ENCODE results near the gene AGAP6.
"Not testable (repeated sequence)": the region's sequence is repeated elsewhere in the genome, so short reads cannot be mapped to it uniquely, and the experiment has no call there.

The AGAP6 gene

DNA sequence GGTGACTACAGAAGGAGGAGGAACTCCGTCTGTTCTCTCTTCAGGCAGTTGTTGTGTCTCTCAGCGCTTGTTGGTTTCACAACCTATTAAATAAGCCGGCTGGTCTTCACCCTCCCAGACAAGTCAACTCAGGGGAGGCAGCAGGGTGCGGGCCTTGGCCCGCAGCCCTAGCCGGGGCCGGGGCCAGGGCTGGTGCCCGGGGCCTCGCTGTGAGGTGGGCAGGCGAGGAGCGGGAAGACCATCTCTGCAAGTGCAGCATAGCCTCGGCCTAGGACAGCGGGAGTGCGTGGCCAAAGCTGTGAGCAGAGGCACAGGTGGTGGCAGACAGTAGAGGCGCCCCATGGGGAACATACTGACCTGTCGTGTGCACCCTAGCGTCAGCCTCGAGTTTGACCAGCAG lies at the start of gene AGAP6:
Gene AGAP6 (plus strand): TSS at position 31 of the 400 bp plus-strand sequence. CDS start 310 bp downstream, at position 341.
- in situ Hi-C loops (cut with HindIII; ENCODE audit: low sequenced_read_pairs), result not testable (repeated sequence)

DNA sequence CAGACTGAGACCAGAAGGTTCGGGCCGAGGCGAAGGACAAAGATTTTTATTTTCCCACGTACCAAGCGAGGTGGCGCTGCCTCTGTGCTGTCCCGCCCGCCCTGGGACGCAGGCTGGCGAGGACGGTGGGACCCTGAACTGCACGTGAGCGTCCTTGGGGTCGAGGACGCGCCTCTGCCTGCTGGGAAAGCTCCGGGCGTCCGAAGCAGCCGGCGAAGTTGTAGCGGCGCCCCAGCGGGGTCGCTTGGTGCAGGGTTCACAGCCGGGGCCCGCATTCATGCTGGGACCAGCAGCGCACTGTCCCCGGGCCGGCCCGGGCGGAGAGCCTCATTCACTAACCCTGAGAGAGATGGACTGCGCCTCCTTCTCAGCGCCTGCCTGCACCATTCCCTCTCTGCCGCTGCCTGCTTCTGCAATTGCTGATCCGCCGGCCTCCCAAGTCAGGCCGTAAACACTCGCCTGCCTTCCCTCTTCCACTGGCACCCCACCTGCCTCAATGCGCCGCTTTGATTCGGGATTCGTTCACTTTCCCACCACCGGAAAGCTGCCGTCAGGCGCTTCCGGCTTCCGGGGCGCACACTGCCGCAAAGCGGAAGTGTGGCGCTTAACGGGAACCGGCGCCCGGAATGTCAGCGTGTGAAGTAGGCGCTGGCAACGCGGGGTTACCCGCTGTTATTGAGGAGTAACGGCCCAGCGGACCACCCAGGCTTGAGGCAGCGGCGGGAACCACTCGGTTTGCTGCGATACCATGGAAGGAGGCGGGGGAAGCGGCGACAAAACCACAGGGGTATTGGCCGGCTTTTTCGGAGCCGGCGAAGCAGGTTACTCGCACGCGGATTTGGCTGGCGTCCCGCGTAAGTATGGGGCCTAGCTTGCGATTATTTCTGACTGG lies 46.5 kb upstream of the AGAP6 start, which contains the start of the genes PARG and TIMM23B:
Gene PARG (minus strand): TSS at position 581 of the 892 bp plus-strand sequence. CDS start 302 bp downstream, at position 279.
Gene TIMM23B (plus strand): TSS at position 607 of the 892 bp plus-strand sequence. CDS start 142 bp downstream, at position 749.
- in situ Hi-C loops (cut with HindIII; ENCODE audit: low sequenced_read_pairs), result not testable (repeated sequence)

DNA sequence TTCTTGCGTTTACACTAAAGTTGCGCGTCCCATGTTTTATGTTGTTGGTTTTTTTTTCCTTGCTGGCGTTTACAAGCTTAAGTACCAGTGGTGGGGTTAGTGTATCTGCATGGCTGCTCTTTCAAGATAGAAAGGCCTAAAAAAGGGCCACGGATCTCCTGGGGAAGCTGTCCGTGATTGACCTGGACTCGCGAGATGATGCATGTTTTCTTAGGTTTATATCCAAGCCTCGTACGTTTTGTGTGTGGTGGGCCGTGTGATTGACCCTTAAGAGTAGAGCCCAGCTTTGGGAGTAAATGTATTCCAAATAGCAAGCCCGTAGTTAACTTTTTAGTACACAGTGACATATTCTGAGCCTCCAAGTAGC lies 45.9 kb upstream of the AGAP6 start:
- in situ Hi-C loops (cut with HindIII; ENCODE audit: low sequenced_read_pairs), result not testable (repeated sequence)

DNA sequence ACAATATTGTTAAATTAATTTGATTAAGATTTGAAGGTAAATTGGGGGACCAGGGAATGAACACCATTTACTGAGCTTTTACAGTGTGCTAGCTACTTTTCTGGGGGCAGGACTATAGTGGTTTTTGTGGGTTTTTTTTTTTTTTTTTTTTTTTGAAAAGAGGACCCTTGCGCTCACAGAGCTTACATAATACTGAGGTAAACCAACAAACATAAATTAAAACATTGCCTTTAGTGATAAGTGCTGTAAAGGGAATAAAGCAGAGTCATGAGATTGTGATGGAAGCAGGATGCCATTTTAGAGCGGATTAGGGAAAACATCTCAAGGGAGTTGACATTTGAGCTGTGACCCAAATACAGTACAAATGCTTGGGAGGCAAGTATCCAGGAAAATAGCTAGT lies 44.6 kb upstream of the AGAP6 start:
- in situ Hi-C loops (cut with HindIII; ENCODE audit: low sequenced_read_pairs), result not testable (repeated sequence)

DNA sequence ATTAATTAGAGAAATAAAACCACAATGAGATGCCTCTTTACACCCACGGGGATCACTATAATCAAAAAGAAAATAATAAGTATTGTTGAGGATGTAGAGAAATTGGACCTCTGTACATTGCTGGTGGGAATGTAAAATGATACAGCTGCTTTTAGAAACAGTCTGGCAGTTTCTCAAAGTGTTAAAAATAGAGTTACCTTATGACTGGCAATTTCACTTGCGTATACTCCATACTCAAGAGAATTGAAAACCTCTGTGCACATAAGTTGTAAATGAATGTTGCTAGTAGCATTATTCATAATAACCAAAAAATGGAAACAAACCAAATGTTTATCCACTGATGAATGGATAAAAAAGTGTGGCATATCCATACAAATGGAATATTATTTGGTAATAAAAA lies 40.1 kb upstream of the AGAP6 start:
- in situ Hi-C loops (cut with HindIII; ENCODE audit: low sequenced_read_pairs), result not testable (repeated sequence)

DNA sequence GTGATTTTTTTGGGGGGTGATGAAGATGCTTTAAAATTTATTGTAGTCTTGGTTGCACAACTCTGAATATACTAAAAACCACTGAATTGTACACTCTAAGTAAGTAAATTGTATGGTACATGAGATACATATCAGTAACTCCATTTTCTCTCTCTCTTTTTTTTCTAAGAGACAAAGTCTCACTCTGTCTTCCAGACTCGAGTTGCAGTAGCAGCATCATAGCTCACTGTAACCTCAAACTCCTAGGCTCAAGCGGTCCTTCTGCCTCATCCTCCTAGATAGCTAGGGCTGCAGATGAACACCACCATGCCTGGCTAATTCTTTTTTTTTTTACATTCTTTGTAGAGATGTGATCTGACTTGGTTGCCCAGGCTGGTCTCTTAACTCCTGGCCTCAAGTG lies 39.5 kb upstream of the AGAP6 start:
- in situ Hi-C loops (cut with HindIII; ENCODE audit: low sequenced_read_pairs), result not testable (repeated sequence)

DNA sequence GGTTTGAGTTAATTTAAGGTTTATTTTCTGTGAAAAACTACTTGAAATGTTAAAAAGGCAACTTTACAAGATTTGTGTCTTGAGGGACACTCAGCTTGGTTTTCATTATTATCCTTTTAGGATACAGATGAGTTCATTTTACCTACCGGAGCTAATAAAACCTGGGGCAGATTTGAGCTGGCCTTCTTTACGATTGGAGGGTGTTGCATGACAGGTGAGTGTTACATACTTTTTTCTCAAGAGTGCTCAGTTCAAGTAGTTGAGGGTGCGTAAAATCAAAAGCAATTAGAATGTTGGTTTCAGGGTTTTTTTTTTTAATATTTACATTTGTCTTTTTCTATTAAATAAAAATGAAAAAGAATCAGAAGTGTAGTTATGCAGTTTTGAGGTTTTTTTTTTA lies 36.2 kb upstream of the AGAP6 start:
- in situ Hi-C loops (cut with HindIII; ENCODE audit: low sequenced_read_pairs), result not testable (repeated sequence)

DNA sequence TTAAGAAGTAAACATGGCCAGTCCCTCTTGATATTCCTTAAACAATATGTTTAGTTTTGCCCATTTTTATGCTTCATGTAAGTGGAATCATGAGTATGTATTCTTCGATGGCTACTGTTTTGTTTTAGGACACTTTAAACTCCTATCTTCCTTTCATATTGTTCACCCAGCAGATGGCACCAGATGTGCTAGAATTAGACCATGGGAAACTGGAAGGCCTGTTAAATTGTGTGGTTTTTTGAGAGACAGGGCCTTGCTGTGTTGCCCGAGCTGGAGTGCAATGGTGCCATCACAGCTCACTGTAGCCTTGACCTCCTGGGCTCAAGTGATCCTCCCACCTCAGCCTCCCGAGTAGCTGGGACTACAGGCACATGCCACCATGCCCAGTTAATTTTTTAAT lies 35.1 kb upstream of the AGAP6 start:
- in situ Hi-C loops (cut with HindIII; ENCODE audit: low sequenced_read_pairs), result not testable (repeated sequence)

DNA sequence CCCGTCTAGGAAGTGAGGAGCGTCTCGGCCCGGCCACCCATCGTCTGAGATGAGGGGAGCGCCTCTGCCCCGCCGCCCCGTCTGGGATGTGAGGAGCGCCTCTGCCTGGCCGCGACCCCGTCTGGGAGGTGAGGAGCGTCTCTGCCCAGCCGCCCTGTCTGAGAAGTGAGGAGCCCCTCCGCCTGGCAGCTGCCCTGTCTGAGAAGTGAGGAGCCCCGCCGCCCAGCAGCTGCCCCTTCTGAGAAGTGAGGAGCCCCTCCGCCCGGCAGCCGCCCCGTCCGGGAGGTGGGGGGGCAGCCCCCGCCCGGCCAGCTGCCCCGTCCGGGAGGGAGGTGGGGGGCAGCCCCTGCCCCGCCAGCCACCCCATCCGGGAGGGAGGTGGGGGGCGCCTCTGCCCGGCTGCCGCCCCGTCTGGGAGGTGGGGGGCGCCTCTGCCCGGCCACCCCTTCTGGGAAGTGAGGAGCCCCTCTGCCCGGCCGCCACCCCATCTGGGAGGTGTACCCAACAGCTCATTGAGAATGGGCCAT lies 17.8 kb upstream of the AGAP6 start:
- in situ Hi-C loops (cut with HindIII; ENCODE audit: low sequenced_read_pairs), result not testable (repeated sequence)

DNA sequence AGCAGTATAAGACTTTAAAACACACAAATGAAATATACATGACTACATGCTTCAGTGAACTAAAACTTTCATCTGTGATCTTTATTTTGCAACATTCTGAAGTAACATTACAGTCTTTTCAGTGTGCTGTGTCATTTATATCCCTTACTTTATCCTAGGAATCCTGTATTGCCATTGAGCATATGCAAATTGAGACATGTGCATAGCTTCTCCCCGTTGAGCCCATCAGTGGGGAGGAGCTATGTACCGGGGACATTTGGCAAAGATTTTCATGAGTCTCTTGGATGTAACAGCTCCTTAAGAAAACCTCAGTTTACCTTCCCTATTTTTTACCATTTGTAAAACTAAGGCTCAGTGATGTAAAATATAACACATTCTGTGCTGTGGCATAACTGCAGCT lies 16.7 kb upstream of the AGAP6 start:
- in situ Hi-C loops (cut with HindIII; ENCODE audit: low sequenced_read_pairs), result not testable (repeated sequence)

DNA sequence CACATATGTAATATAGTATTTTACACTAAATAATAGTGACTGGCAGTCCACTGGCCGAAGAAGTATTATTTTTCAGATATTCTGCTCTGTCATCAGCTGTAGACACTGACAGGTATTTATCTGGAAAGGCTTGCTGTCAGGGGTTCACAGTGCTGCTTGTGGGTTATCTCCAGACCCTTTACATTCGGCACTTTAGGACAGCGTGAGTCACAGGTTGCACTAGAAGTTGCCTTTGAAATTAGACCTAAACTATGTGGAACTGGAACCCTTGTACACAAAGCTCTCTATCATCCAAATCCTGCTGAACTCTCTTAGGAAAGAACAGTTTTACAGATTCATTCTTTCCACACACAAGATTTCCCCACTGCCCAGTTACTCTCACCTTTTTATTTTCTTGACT lies 16.1 kb upstream of the AGAP6 start:
- in situ Hi-C loops (cut with HindIII; ENCODE audit: low sequenced_read_pairs), result not testable (repeated sequence)

DNA sequence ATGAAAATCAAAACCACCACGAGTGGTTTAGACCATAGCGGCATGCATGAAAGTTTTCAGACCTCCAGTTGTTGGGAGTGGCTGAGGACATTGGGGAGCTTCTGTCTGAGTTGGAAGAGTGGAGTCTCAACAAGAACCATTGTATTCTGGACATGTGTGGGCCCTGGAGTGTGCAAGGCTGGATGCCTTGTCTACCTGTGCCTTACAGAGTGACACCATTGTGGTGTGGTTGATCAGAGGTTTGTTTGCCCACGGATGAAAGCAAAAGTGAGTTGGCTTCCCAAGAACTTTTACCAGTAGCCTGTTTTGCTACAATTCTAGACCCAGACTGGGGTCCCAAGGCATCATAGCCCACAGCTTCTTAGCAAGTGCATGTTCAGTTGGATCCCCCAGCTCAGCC lies 10.4 kb upstream of the AGAP6 start:
- in situ Hi-C loops (cut with HindIII; ENCODE audit: low sequenced_read_pairs), result not testable (repeated sequence)

DNA sequence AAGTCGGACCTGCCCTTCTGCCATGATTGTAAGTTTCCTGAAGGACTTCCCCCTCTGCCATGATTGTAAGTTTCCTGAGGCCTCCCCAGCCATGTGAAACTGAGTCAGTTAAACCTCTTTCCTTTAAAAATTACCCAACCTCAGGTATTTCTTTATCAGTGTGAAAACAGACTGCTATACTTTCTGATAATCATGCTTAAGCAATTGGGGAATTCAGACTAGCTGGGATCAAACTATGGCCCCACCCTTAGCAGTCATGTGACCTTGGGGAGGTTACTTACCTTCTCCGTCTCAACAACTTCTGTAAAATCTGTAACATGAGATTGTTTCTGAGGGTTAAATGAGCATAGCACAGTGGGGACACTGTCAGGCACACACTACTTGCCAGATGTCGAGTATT lies 999 bp upstream of the AGAP6 start:
- in situ Hi-C loops (cut with HindIII; ENCODE audit: low sequenced_read_pairs), result not testable (repeated sequence)

DNA sequence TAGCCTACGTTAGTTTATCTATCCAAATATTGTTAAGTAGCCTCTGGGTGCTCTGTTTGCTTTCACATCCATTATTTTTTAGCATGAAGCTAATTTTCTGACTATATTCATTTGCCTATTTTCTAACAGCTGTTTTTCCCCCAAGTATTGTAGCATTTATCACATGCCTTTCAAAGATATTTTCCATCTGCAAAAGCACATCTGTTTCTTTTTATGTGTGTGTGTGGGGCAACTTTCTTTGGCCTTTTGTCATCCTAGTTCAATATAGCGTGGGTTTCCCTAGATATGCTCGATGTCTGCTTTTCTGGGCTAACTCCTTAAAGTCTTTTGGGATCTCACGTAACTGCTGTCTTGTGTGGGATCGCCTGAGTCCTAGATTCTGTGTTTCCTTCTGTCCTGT lies 7.1 kb downstream of the AGAP6 start:
- in situ Hi-C loops (cut with HindIII; ENCODE audit: low sequenced_read_pairs), result not testable (repeated sequence)

DNA sequence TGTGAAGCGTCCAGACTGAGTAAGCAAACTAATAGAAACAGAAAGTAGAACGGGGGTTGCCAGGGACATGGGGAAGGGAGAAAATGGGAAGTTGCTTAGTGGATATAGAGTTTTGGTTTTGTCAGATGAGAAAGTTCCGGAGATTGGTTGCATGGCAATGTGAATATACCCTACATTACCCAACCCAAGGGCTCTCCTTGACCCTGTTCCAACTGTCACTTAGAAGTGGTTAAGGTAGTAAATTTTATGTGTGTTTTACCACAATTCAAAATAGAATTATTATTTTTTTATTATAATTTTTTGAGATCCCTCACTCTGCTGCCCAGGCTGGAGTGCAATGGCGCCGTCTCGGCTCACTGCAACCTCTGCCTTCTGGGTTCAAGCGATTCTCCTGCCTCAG lies 25.8 kb downstream of the AGAP6 start:
- in situ Hi-C loops (cut with HindIII; ENCODE audit: low sequenced_read_pairs), result not testable (repeated sequence)

DNA sequence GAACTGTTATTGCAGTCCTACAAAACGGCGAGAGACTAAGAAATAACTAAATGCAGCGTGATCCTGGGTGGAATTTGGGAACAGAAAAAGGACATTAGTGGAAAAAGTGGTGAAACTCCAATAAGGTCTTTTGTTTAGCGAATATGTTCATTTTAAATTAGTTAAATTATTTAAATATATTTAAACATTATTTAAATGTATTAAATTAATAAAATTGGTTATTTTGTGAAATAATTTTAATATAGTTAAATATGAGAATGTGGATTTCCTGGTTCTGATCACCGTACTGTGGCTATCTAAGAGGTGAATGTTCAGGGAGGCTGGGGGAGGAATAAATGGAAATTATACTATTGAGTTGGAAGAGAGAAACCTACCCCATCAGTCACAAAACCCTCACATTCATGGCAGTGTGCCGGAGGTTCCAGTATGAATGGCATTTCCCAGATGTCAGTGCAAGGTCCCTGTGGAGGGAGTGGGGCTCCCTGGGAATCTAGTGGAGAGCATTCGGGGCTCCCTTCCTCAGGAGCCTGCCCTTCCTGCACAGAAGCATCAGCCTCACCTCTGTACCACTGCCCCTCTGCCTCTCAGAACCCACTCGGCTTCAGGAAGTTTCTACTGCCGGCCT lies 27.5 kb downstream of the AGAP6 start:
- in situ Hi-C loops (cut with HindIII; ENCODE audit: low sequenced_read_pairs), result not testable (repeated sequence)

DNA sequence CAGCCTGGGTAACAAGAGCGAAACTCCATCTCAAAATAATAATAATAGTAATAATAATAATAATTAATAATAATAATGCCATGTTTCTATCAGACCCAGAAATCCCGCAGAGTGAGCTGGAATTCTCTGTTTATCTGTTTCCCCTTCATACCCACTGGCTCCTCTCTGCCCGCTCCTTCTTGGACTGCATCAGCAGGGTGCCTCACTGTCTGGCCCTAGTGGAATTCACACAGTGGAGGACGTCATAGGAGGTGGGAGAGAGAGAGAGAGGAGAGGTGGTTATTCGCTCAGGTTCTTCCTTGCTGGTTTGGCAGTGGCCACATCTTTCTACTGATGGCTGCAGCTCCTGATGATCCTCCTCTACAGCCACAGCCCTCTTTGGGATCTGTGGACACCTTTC lies 28.7 kb downstream of the AGAP6 start:
- in situ Hi-C loops (cut with HindIII; ENCODE audit: low sequenced_read_pairs), result not testable (repeated sequence)

DNA sequence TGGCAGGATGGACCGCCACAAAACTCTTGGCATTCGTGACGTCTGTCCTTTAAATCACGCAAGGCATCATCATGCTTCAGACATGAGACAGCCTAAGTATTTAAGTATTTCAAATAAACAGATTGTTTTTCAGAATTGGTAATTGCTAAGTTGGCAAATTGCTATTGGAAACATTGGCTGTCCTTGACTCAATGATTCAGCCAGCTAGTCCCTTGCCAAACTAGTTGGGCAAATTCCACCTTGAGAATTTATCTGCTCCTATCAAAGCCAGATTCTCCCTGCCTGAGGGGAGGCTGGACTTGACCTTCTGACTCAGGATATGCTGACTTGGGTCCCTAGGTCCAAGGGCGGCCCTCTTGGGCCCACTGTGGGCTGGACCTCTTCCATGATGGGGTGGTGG lies 29.4 kb downstream of the AGAP6 start:
- in situ Hi-C loops (cut with HindIII; ENCODE audit: low sequenced_read_pairs), result not testable (repeated sequence)

DNA sequence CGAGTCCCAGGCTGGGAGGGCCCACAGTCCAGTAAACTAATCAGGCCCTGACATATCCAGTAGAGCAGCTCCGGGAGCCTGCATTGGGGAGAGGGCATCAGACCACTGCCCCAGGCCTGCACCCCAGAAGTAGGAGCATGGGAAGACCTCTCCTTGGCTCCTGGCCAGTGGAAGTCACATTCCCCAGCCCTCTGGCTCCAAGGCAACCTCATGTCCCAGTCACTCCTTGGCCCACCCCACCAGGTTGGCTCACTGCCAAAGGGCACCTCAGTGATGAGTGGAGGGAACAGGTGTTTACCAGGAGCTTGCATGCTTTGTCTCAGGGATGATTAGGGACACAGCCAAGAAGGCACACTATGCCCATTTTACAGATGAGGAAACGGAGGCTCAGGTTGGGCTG lies 31.1 kb downstream of the AGAP6 start:
- in situ Hi-C loops (cut with HindIII; ENCODE audit: low sequenced_read_pairs), result not testable (repeated sequence)

DNA sequence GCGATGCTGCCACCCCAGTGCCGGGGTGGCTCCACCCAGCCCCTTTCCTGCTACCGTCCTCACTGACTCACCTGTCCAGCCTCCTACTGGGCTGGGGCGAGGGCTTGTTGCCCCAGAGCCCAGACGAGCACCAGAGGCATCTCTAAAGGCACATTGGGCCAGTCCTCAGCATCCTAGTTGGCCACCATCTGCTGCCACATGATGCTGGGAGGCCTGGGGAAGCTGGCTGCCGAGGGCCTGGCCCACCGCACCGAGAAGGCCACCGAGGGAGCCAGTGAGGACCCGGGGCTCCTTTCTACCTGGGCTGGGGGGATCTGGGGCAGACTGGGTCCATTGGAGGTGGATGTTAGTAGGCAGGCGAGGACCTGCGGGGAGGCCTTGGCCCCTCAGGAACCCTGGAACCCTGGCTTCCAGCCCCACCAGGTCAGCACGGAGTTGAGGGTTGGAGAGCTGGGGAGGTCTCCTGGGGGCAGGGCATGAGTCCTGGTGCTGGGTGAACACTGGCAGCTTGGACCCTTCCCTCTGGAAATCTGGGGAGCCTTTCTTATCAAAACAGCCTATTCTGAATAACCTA lies 32.3 kb downstream of the AGAP6 start:
- in situ Hi-C loops (cut with HindIII; ENCODE audit: low sequenced_read_pairs), result not testable (repeated sequence)

DNA sequence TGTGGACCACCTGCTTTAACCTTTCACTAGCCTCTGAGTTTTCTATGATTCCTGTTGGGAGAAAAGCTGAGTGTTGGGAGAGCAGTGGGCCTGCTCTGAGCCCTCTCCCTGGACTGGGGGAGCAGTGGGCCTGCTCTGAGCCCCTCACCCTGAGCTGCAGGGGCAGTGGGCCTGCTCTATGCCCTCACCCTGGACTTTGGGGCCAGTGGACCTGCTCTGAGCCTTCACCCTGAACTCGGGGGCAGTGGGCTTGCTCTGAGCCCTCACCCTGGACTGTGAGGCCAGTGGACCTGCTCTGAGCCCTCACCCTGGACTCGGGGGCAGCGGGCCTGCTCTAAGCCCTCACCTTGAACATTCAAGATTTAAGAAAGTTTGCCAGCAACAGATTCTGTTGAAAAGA lies 33.4 kb downstream of the AGAP6 start:
- in situ Hi-C loops (cut with HindIII; ENCODE audit: low sequenced_read_pairs), result no loop called here

Measured in DLD1 (cell line).